Mammary epithelial cell (primary cell): Measurements from ENCODE around the gene GINS1.

ENCODE experiments used
- EZH2 ChIP-seq: IDR thresholded peaks from 2 replicates; pipeline ENCODE4 v1.6.1; 2012; ENCODE audit warnings: low read length, inconsistent platforms, borderline replicate concordance
- TF ChIP-seq, protein P1 (sequence below), 2 donors: IDR thresholded peaks in 1 of 2; conservative IDR thresholded peaks in 1 of 2; 2 replicates each; pipeline ENCODE4 v1.5.1; 2011 to 2012; ENCODE audit warnings: inconsistent platforms in 2 of 2, low read length in 2 of 2, mild to moderate bottlenecking in 2 of 2, control low read depth in 1 of 2, low read depth in 1 of 2; ENCODE audit not compliant: insufficient read depth in 1 of 2; ENCODE audit errors: extremely low read depth in 1 of 2

DNA sequence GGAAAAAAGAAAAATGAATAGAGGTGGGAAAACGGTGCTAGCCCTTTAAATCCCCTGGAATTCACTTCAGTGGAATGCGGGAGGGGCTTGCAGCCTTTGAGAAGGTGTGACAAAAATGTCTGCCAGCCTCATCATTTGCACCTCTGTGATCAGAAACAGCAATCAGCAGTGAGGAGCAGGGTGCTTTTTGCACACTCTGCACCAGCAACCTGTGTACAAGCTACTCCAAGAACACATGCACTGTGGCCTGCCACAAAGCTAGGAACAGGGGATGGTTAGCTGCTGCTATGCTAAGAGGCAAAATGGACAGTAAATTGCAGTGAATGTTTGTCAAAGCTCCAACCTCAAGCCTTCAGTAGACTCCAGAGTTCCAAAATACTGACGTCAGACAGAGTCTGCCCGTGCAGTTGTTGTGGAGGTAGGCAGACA lies 29.7 kb downstream of the GINS1 start:
- TF ChIP-seq, protein P1, sequence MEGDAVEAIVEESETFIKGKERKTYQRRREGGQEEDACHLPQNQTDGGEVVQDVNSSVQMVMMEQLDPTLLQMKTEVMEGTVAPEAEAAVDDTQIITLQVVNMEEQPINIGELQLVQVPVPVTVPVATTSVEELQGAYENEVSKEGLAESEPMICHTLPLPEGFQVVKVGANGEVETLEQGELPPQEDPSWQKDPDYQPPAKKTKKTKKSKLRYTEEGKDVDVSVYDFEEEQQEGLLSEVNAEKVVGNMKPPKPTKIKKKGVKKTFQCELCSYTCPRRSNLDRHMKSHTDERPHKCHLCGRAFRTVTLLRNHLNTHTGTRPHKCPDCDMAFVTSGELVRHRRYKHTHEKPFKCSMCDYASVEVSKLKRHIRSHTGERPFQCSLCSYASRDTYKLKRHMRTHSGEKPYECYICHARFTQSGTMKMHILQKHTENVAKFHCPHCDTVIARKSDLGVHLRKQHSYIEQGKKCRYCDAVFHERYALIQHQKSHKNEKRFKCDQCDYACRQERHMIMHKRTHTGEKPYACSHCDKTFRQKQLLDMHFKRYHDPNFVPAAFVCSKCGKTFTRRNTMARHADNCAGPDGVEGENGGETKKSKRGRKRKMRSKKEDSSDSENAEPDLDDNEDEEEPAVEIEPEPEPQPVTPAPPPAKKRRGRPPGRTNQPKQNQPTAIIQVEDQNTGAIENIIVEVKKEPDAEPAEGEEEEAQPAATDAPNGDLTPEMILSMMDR (conservative IDR thresholded peaks at IDR 0.05 in 1 of 2, IDR thresholded peaks at IDR 0.05 in 1 of 2; ENCODE audit: extremely low read depth in 1 of 2, insufficient read depth in 1 of 2, low read depth in 1 of 2, low read length in 2 of 2) = no peak
- no peak for TF ChIP-seq EZH2
